ENCODE results near the gene TNN. TPM values are rescaled to one million over a fixed set of nuclear protein-coding genes. Genes with fewer than 3 reads are reported as not detected.

Gene TNN
- total and polyA plus RNA-seq, 2 experiments from 2014 or later: 0.18 to 0.31 TPM

- Histone ChIP-seq H3K9me2 (ENCODE audit: insufficient read depth) (peaks cover 4% of the 10 kb centered on the region; the same call in 1 of the 2 replicates), H3K4me2 (no peak overlapping the region), H3K36me3 (ENCODE audit: insufficient read depth) (no peaks in the 10 kb centered on the region), H3K4me1 (ENCODE audit: insufficient read depth) (peaks cover 5% of the 10 kb centered on the region; the same call in 1 of the 2 replicates), H3K27me3 (ENCODE audit: insufficient read depth) (no peaks in the 10 kb centered on the region), H3F3A (replicated peaks; ENCODE audit: low read depth) (no peaks in the 10 kb centered on the region), H3K4me3 (no peak overlapping the region), H4K20me1 (replicated peaks; ENCODE audit: insufficient read depth) (no peaks in the 10 kb centered on the region), H2AFZ (peak overlapping the region; percentile 1; the same call in 1 of the 2 replicates), H3K79me2 (replicated peaks; ENCODE audit: insufficient read depth) (no peaks in the 10 kb centered on the region), H3K27ac (ENCODE audit: low read depth) (no peak overlapping the region)
- H3K4me1 Mint-ChIP-seq: peaks cover 20% of the 10 kb centered on the region
- H3K9me3 Mint-ChIP-seq: no peaks in the 10 kb centered on the region
- H3K27me3 Mint-ChIP-seq (ENCODE audit: insufficient read depth, low read depth, poor library complexity): peaks cover 5% of the 10 kb centered on the region
- no peak overlapping the region; the same call in 2 of the 3 replicates for H3K4me3 Mint-ChIP-seq
- no peak for ATAC-seq
- no peak for DNase-seq (ENCODE audit: low spot score)
- H3K36me3 Mint-ChIP-seq (ENCODE audit: low read depth): no peaks in the 10 kb centered on the region
- no peak overlapping the region for H3K27ac Mint-ChIP-seq
- TF ChIP-seq EZH2 (IDR thresholded peaks at IDR 0.05; ENCODE audit: low read depth, unreplicated experiment): no peak
- TF ChIP-seq NANOG (IDR thresholded peaks at IDR 0.05; ENCODE audit: borderline replicate concordance): no peak
- TF ChIP-seq ZNF331 (CRISPR knock-in tag; IDR thresholded peaks at IDR 0.05; ENCODE audit: low read depth): no peak
- TF ChIP-seq POLR2AphosphoS5 (IDR thresholded peaks at IDR 0.05; ENCODE audit: low read depth): no peak
- no peak for TF ChIP-seq CREB1 (CRISPR knock-in tag; IDR thresholded peaks at IDR 0.05; ENCODE audit: low read depth)
- TF ChIP-seq STAT1 (IDR thresholded peaks at IDR 0.05; ENCODE audit: unreplicated experiment): no peak
- TF ChIP-seq ETS1 (IDR thresholded peaks at IDR 0.05): no peak
- no peak for TF ChIP-seq JUNB (IDR thresholded peaks at IDR 0.05; ENCODE audit: unreplicated experiment)
- no peak for TF ChIP-seq REST (IDR thresholded peaks at IDR 0.05; ENCODE audit: unreplicated experiment)
- no peak for TF ChIP-seq CTCF (conservative IDR thresholded peaks at IDR 0.05; ENCODE audit: low read depth in 2 of 2)
- no peak for TF ChIP-seq EZH2phosphoT487 (IDR thresholded peaks at IDR 0.05; ENCODE audit: unreplicated experiment)
These were observed 57.2 kb downstream of the TNN start for GRCh38 chr1:175124861-175125260.

Measured in GM23338 (cell line).